ENCODE results near the gene LOX. TPM values are rescaled to one million over a fixed set of nuclear protein-coding genes. Genes with fewer than 3 reads are reported as not detected.

Gene LOX
- total and polyA plus RNA-seq, 4 donors = 3.7 to 45.2 (median 17.1) TPM

- no peak overlapping the region for H3K9ac ChIP-seq (ENCODE audit: insufficient read depth in 1 of 2, low read length in 2 of 2)
- WGBS, 2 donors = 94% methylated on average over 7 of the region's 7 CpGs
- ATAC-seq (ENCODE audit: insufficient read depth, low FRiP score) (no peak), DNase-seq (no peak)
- H3K36me3 ChIP-seq (ENCODE audit: control insufficient read depth in 4 of 4, insufficient read depth in 4 of 4, low read length in 4 of 4) = peaks cover 5 to 16% (median 9%) of the 10 kb centered on the region in 4 donors
- peaks cover 0 to 4% (median 0%) of the 10 kb centered on the region in 5 donors for H3K4me1 ChIP-seq (ENCODE audit: control insufficient read depth in 5 of 5, insufficient read depth in 5 of 5, low read length in 5 of 5)
- H3K27me3 ChIP-seq (ENCODE audit: control insufficient read depth in 3 of 3, insufficient read depth in 3 of 3, low read length in 2 of 3) = no peaks in the 10 kb centered on the region
- no peak for TF ChIP-seq CTCF (IDR thresholded peaks at IDR 0.05; ENCODE audit: control extremely low read depth, extremely low read depth)
- no peaks in the 10 kb centered on the region for H3K9me3 ChIP-seq (ENCODE audit: control insufficient read depth in 4 of 4, insufficient read depth in 3 of 4, low read length in 3 of 4)
- H3K4me3 ChIP-seq = no peak overlapping the region
- no peak overlapping the region for H3K27ac ChIP-seq (ENCODE audit: low read depth in 1 of 2, low read length in 1 of 2)
These were observed 58.0 kb downstream of the LOX start for GRCh38 chr5:122019919-122020590.

- H3K4me3 ChIP-seq = no peak overlapping the region
- peaks cover 0 to 11% (median 0%) of the 10 kb centered on the region in 5 donors for H3K4me1 ChIP-seq (ENCODE audit: control insufficient read depth in 5 of 5, insufficient read depth in 5 of 5, low read length in 5 of 5)
- ATAC-seq (ENCODE audit: insufficient read depth, low FRiP score) = no peak
- peak; percentile 12 to 60 (median 59) for DNase-seq
- no peaks in the 10 kb centered on the region for H3K27me3 ChIP-seq (ENCODE audit: control insufficient read depth in 3 of 3, insufficient read depth in 3 of 3, low read length in 2 of 3)
- 82 to 83% methylated on average over 5 of the region's 5 CpGs for WGBS, 2 donors
- no peak overlapping the region for H3K9ac ChIP-seq (ENCODE audit: insufficient read depth in 1 of 2, low read length in 2 of 2)
- no peaks in the 10 kb centered on the region for H3K9me3 ChIP-seq (ENCODE audit: control insufficient read depth in 4 of 4, insufficient read depth in 3 of 4, low read length in 3 of 4)
- peaks cover 0 to 5% (median 2%) of the 10 kb centered on the region in 4 donors for H3K36me3 ChIP-seq (ENCODE audit: control insufficient read depth in 4 of 4, insufficient read depth in 4 of 4, low read length in 4 of 4)
- H3K27ac ChIP-seq (ENCODE audit: low read depth in 1 of 2, low read length in 1 of 2) = no peak overlapping the region
- no peak for TF ChIP-seq CTCF (IDR thresholded peaks at IDR 0.05; ENCODE audit: control extremely low read depth, extremely low read depth)
These were observed 62.6 kb downstream of the LOX start for GRCh38 chr5:122015471-122015870.

GRCh38 chr5:122014236-122014935 lies 63.7 kb downstream of the LOX start:
- H3K9me3 ChIP-seq (ENCODE audit: control insufficient read depth in 4 of 4, insufficient read depth in 3 of 4, low read length in 3 of 4) = no peaks in the 10 kb centered on the region
- H3K36me3 ChIP-seq (ENCODE audit: control insufficient read depth in 4 of 4, insufficient read depth in 4 of 4, low read length in 4 of 4) = no peaks in the 10 kb centered on the region
- peak overlapping the region in 1 of 2 donors; percentile 29 for H3K9ac ChIP-seq (ENCODE audit: insufficient read depth in 1 of 2, low read length in 2 of 2)
- no peak overlapping the region for H3K27ac ChIP-seq (ENCODE audit: low read depth in 1 of 2, low read length in 1 of 2)
- no peaks in the 10 kb centered on the region for H3K27me3 ChIP-seq (ENCODE audit: control insufficient read depth in 3 of 3, insufficient read depth in 3 of 3, low read length in 2 of 3)
- peak; percentile 12 to 73 (median 48) for DNase-seq
- TF ChIP-seq CTCF (IDR thresholded peaks at IDR 0.05; ENCODE audit: control extremely low read depth, extremely low read depth) = no peak
- 73 to 86% methylated on average over 6 of the region's 6 CpGs for WGBS, 2 donors
- peaks cover 0 to 11% (median 0%) of the 10 kb centered on the region in 5 donors for H3K4me1 ChIP-seq (ENCODE audit: control insufficient read depth in 5 of 5, insufficient read depth in 5 of 5, low read length in 5 of 5)
- no peak overlapping the region for H3K4me3 ChIP-seq
- no peak for ATAC-seq (ENCODE audit: insufficient read depth, low FRiP score)

Other genes starting within 250 kb of the LOX start
- not detected for gene FTMT, start 226.4 kb downstream of the LOX start, total RNA-seq
- not detected for gene FTMT, start 226.4 kb downstream of the LOX start, polyA plus RNA-seq
- 10 to 100 TPM; 10.8 to 24.1 TPM for gene SRFBP1, start 116.3 kb downstream of the LOX start, total RNA-seq
- gene SRFBP1, start 116.3 kb downstream of the LOX start, polyA plus RNA-seq = 1 to 10 TPM; 2.4 to 6.5 TPM
- gene ZNF474, start 51.3 kb upstream of the LOX start, total RNA-seq = 1 to 10 TPM; 7.1 to 8.9 TPM
- gene ZNF474, start 51.3 kb upstream of the LOX start, polyA plus RNA-seq = 1 to 10 TPM in 1 of 2 donors, under 1 TPM in 1; 0.94 to 3.3 TPM
- gene SNCAIP, start 234.0 kb upstream of the LOX start, total RNA-seq = 10 to 100 TPM in 1 of 2 donors, 1 to 10 TPM in 1; 6.5 to 25.7 TPM
- 1 to 10 TPM; 1.4 to 3.0 TPM for gene SNCAIP, start 234.0 kb upstream of the LOX start, polyA plus RNA-seq